HEK293 (cell line): ENCODE measurements around the gene ZNF326.

Source experiments
- CTCF ChIA-PET: fragments of 350-600 bp; formaldehyde crosslinking; extraction: SDS; loops from one replicate; lab custom pipeline; 2021; ENCODE audit warnings: antibody characterized with exemption; lab: Yijun Ruan, JAX
- POLR2A ChIA-PET: fragments of 300-600 bp; formaldehyde crosslinking; extraction: SDS; loops from one replicate; lab custom pipeline; 2020; ENCODE audit warnings: antibody characterized with exemption, inconsistent platforms; lab: Yijun Ruan, JAX
- H3K27ac ChIP-seq: fragments of 200-500 bp; sonication (Bioruptor generic); 2 replicates; pipeline ENCODE4 v1.5.1; 2014; ENCODE audit warnings: low read depth, low read length, control low read depth, inconsistent platforms; ENCODE audit errors: extremely low read depth
- H3K36me3 ChIP-seq, 2 experiments: fragments of 200-500 bp in 1 of 2; sonication (Bioruptor generic) in 1 of 2; 1 replicate in 1 of 2; 2 replicates in 1 of 2; pipeline ENCODE4 v1.5.1; 2014 to 2017; ENCODE audit warnings: inconsistent platforms in 2 of 2, low read length in 2 of 2; ENCODE audit not compliant: control insufficient read depth in 2 of 2, insufficient read depth in 1 of 2
- H3K4me1 ChIP-seq: fragments of 200-500 bp; sonication (Bioruptor generic); 2 replicates; pipeline ENCODE4 v1.5.1; 2014; ENCODE audit warnings: mild to moderate bottlenecking, low read length, inconsistent platforms; ENCODE audit not compliant: control insufficient read depth, insufficient read depth
- H3K4me3 ChIP-seq: 2 replicates; pipeline ENCODE4 v1.5.1; 2011; ENCODE audit warnings: low read depth, mild to moderate bottlenecking, control low read depth, low read length, moderate library complexity
- H3K9me3 ChIP-seq: fragments of 200-500 bp; sonication (Bioruptor generic); 2 replicates; pipeline ENCODE4 v1.5.1; 2014; ENCODE audit warnings: low read depth, low read length, inconsistent platforms; ENCODE audit not compliant: control insufficient read depth, insufficient read depth
- BCL11B ChIP-seq: fragments of 450-650 bp; formaldehyde crosslinking; IDR thresholded peaks from 2 replicates; pipeline ENCODE4 v1.5.1; 2016; ENCODE audit warnings: low read depth, missing biosample characterization, missing genetic modification characterization
- IKZF3 ChIP-seq: fragments of 450-650 bp; IDR thresholded peaks from 2 replicates; pipeline ENCODE4 v1.5.0; 2018; ENCODE audit warnings: missing biosample characterization, mild to moderate bottlenecking, missing genetic modification characterization, moderate library complexity
- SP2 ChIP-seq: fragments of 450-650 bp; formaldehyde crosslinking; IDR thresholded peaks from 2 replicates; pipeline ENCODE4 v1.5.1; 2016; ENCODE audit warnings: missing biosample characterization, missing genetic modification characterization
- SP3 ChIP-seq: fragments of 450-650 bp; formaldehyde crosslinking; IDR thresholded peaks from 2 replicates; pipeline ENCODE4 v1.5.1; 2016; ENCODE audit warnings: missing biosample characterization, missing genetic modification characterization
- ZBTB21 ChIP-seq: fragments of 450-650 bp; formaldehyde crosslinking; IDR thresholded peaks from 2 replicates; pipeline ENCODE4 v1.5.1; 2017; ENCODE audit warnings: missing biosample characterization, missing genetic modification characterization
- ZFHX2 ChIP-seq: fragments of 450-650 bp; formaldehyde crosslinking; conservative IDR thresholded peaks from 2 replicates; pipeline ENCODE4 v1.5.1; 2016; ENCODE audit warnings: missing biosample characterization, missing genetic modification characterization
- ZIC2 ChIP-seq: fragments of 450-650 bp; formaldehyde crosslinking; IDR thresholded peaks from 2 replicates; pipeline ENCODE4 v1.5.1; 2016; ENCODE audit warnings: missing biosample characterization, missing genetic modification characterization
- ZNF133 ChIP-seq: fragments of 450-650 bp; formaldehyde crosslinking; IDR thresholded peaks from 2 replicates; pipeline ENCODE4 v1.5.1; 2016; ENCODE audit warnings: missing biosample characterization, missing genetic modification characterization
- ZNF155 ChIP-seq: fragments of 450-650 bp; formaldehyde crosslinking; IDR thresholded peaks from 2 replicates; pipeline ENCODE4 v1.5.1; 2016; ENCODE audit warnings: missing biosample characterization, missing genetic modification characterization
- ZNF202 ChIP-seq: fragments of 450-650 bp; formaldehyde crosslinking; IDR thresholded peaks from 2 replicates; pipeline ENCODE4 v1.5.1; 2016; ENCODE audit warnings: missing biosample characterization, missing genetic modification characterization, borderline replicate concordance
- ZNF311 ChIP-seq: fragments of 450-650 bp; formaldehyde crosslinking; IDR thresholded peaks from 2 replicates; pipeline ENCODE4 v1.5.1; 2017; ENCODE audit warnings: missing biosample characterization, missing genetic modification characterization, borderline replicate concordance
- ZNF350 ChIP-seq: fragments of 450-650 bp; formaldehyde crosslinking; IDR thresholded peaks from 2 replicates; pipeline ENCODE4 v1.5.0; 2017; ENCODE audit warnings: missing biosample characterization, mild to moderate bottlenecking, missing genetic modification characterization
- ZNF423 ChIP-seq: fragments of 450-650 bp; formaldehyde crosslinking; IDR thresholded peaks from 2 replicates; pipeline ENCODE4 v1.5.1; 2016; ENCODE audit warnings: missing biosample characterization, missing genetic modification characterization
- ZNF670 ChIP-seq: fragments of 450-650 bp; formaldehyde crosslinking; IDR thresholded peaks from 2 replicates; pipeline ENCODE4 v1.5.1; 2016; ENCODE audit warnings: missing biosample characterization, missing genetic modification characterization, low read depth
- ZNF785 ChIP-seq: fragments of 450-650 bp; formaldehyde crosslinking; IDR thresholded peaks from 2 replicates; pipeline ENCODE4 v1.5.1; 2016; ENCODE audit warnings: missing biosample characterization, missing genetic modification characterization
- ZNF791 ChIP-seq: fragments of 450-650 bp; formaldehyde crosslinking; IDR thresholded peaks from 2 replicates; pipeline ENCODE4 v1.5.1; 2016; ENCODE audit warnings: missing biosample characterization, missing genetic modification characterization
- TF ChIP-seq, protein P1 (sequence below): fragments of 450-650 bp; formaldehyde crosslinking; IDR thresholded peaks from 2 replicates; pipeline ENCODE4 v1.5.1; 2016; ENCODE audit warnings: missing biosample characterization, missing genetic modification characterization
- TF ChIP-seq, protein P2 (sequence below): fragments of 450-650 bp; formaldehyde crosslinking; IDR thresholded peaks from 2 replicates; pipeline ENCODE4 v1.5.1; 2016; ENCODE audit warnings: missing biosample characterization, missing genetic modification characterization
- TF ChIP-seq, protein P3 (sequence below): fragments of 450-650 bp; formaldehyde crosslinking; IDR thresholded peaks from 2 replicates; pipeline ENCODE4 v1.5.1; 2016; ENCODE audit warnings: missing biosample characterization, missing genetic modification characterization, borderline replicate concordance
- TF ChIP-seq, protein P4 (sequence below): fragments of 450-650 bp; formaldehyde crosslinking; IDR thresholded peaks from 2 replicates; pipeline ENCODE4 v1.5.1; 2016; ENCODE audit warnings: missing biosample characterization, missing genetic modification characterization
- TF ChIP-seq, protein P5 (sequence below): fragments of 450-650 bp; formaldehyde crosslinking; conservative IDR thresholded peaks from 2 replicates; pipeline ENCODE4 v1.5.1; 2016; ENCODE audit warnings: low read depth, missing biosample characterization, missing genetic modification characterization

Gene ZNF326

DNA sequence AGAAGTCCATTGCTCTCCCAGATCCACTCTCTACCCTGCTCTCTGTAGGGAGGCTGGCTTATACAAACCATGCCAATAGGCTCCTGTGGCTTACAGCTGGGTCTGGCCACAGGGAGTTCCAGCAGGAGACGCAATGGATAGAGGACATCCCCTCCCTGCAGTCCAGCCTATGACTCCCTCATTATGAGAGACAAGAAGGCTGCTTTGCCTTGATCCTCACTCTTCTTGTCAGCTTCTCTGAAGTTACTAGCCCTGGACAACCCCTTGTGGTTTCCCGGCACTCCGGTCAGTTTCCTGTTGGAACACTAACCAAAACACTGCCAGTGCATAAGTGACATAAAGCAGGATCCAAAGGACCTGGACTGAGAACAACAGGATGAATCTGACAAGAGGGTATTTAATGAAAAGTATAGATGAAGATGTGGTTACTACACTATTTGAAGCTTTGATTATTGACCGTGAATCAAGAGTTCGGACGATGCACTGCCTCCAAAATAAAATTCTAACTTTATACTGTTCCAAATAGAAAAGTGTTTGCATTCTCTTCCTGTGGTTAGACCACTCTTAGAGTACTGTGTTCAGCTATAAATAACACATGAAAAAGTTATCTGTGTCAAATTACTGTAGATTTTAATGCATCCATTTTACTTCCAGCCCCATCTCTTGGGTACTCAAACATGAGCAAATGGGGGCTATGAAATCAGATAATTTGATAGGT, 32.7 kb upstream of the ZNF326 start:
- Histone ChIP-seq H3K4me1 (no peaks in the 10 kb centered on the region), H3K36me3 (no peaks in the 10 kb centered on the region), H3K9me3 (no peaks in the 10 kb centered on the region)
- CTCF ChIA-PET = interaction anchor here (0.6 to 1.5 kb wide), 5 partner anchors 8 to 855 kb away, joined by 3 to 7 read pairs (median 3); no protein-coding TSS in a partner anchor
- POLR2A ChIA-PET = no interaction called here
- no peak for TF ChIP-seq ZNF423 (tag by site-specific recombination)
- TF ChIP-seq ZNF350 (tag by site-specific recombination) = no peak
- peak; percentile 53; the same call in 1 of the 2 replicates for TF ChIP-seq ZIC2 (tag by site-specific recombination)
- TF ChIP-seq ZNF202 (tag by site-specific recombination) = no peak
- TF ChIP-seq, all 188 proteins: peak for 1
- Histone ChIP-seq H3K4me3 (no peak overlapping the region), H3K27ac (no peak overlapping the region)

DNA sequence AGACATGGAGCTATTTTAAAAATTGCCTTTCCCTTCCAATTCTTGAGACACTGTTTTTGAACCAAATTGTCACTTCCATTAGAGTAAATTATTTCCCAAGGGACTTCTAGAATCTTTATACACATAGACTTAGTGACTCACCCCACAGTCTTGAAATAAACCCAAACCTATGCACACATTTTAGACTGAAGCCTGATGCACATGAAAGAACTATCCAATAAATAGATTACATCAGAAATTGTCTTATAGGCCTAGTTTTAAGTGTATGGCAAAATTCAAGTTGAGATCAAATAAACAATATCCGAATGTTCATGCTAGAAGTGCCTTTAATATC, 32.2 kb upstream of the ZNF326 start:
- POLR2A ChIA-PET = no interaction called here
- H3K9me3 ChIP-seq = no peaks in the 10 kb centered on the region
- H3K27ac ChIP-seq = no peak overlapping the region
- TF ChIP-seq, protein P1, sequence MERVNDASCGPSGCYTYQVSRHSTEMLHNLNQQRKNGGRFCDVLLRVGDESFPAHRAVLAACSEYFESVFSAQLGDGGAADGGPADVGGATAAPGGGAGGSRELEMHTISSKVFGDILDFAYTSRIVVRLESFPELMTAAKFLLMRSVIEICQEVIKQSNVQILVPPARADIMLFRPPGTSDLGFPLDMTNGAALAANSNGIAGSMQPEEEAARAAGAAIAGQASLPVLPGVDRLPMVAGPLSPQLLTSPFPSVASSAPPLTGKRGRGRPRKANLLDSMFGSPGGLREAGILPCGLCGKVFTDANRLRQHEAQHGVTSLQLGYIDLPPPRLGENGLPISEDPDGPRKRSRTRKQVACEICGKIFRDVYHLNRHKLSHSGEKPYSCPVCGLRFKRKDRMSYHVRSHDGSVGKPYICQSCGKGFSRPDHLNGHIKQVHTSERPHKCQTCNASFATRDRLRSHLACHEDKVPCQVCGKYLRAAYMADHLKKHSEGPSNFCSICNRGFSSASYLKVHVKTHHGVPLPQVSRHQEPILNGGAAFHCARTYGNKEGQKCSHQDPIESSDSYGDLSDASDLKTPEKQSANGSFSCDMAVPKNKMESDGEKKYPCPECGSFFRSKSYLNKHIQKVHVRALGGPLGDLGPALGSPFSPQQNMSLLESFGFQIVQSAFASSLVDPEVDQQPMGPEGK = no peak
- TF ChIP-seq, protein P2, sequence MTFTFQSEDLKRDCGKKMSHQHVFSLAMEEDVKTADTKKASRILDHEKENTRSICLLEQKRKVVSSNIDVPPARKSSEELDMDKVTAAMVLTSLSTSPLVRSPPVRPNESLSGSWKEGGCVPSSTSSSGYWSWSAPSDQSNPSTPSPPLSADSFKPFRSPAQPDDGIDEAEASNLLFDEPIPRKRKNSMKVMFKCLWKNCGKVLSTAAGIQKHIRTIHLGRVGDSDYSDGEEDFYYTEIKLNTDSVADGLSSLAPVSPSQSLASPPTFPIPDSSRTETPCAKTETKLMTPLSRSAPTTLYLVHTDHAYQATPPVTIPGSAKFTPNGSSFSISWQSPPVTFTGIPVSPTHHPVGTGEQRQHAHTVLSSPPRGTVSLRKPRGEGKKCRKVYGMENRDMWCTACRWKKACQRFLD (tag by site-specific recombination) = no peak
- TF ChIP-seq ZNF155 (tag by site-specific recombination) (no peak), SP3 (tag by site-specific recombination) (no peak), ZNF791 (tag by site-specific recombination) (no peak), BCL11B (tag by site-specific recombination) (no peak), ZNF785 (tag by site-specific recombination) (no peak), IKZF3 (no peak), ZNF311 (no peak), ZFHX2 (tag by site-specific recombination) (no peak), SP2 (tag by site-specific recombination) (no peak), ZNF133 (tag by site-specific recombination) (no peak), ZBTB21 (no peak), ZNF670 (tag by site-specific recombination) (no peak)
- TF ChIP-seq, protein P3, sequence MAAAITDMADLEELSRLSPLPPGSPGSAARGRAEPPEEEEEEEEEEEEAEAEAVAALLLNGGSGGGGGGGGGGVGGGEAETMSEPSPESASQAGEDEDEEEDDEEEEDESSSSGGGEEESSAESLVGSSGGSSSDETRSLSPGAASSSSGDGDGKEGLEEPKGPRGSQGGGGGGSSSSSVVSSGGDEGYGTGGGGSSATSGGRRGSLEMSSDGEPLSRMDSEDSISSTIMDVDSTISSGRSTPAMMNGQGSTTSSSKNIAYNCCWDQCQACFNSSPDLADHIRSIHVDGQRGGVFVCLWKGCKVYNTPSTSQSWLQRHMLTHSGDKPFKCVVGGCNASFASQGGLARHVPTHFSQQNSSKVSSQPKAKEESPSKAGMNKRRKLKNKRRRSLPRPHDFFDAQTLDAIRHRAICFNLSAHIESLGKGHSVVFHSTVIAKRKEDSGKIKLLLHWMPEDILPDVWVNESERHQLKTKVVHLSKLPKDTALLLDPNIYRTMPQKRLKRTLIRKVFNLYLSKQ (tag by site-specific recombination) = no peak
- TF ChIP-seq, protein P4, sequence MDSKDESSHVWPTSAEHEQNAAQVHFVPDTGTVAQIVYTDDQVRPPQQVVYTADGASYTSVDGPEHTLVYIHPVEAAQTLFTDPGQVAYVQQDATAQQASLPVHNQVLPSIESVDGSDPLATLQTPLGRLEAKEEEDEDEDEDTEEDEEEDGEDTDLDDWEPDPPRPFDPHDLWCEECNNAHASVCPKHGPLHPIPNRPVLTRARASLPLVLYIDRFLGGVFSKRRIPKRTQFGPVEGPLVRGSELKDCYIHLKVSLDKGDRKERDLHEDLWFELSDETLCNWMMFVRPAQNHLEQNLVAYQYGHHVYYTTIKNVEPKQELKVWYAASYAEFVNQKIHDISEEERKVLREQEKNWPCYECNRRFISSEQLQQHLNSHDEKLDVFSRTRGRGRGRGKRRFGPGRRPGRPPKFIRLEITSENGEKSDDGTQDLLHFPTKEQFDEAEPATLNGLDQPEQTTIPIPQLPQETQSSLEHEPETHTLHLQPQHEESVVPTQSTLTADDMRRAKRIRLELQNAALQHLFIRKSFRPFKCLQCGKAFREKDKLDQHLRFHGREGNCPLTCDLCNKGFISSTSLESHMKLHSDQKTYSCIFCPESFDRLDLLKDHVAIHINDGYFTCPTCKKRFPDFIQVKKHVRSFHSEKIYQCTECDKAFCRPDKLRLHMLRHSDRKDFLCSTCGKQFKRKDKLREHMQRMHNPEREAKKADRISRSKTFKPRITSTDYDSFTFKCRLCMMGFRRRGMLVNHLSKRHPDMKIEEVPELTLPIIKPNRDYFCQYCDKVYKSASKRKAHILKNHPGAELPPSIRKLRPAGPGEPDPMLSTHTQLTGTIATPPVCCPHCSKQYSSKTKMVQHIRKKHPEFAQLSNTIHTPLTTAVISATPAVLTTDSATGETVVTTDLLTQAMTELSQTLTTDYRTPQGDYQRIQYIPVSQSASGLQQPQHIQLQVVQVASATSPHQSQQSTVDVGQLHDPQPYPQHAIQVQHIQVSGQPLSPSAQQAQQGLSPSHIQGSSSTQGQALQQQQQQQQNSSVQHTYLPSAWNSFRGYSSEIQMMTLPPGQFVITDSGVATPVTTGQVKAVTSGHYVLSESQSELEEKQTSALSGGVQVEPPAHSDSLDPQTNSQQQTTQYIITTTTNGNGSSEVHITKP (tag by site-specific recombination) = no peak
- TF ChIP-seq, protein P5, sequence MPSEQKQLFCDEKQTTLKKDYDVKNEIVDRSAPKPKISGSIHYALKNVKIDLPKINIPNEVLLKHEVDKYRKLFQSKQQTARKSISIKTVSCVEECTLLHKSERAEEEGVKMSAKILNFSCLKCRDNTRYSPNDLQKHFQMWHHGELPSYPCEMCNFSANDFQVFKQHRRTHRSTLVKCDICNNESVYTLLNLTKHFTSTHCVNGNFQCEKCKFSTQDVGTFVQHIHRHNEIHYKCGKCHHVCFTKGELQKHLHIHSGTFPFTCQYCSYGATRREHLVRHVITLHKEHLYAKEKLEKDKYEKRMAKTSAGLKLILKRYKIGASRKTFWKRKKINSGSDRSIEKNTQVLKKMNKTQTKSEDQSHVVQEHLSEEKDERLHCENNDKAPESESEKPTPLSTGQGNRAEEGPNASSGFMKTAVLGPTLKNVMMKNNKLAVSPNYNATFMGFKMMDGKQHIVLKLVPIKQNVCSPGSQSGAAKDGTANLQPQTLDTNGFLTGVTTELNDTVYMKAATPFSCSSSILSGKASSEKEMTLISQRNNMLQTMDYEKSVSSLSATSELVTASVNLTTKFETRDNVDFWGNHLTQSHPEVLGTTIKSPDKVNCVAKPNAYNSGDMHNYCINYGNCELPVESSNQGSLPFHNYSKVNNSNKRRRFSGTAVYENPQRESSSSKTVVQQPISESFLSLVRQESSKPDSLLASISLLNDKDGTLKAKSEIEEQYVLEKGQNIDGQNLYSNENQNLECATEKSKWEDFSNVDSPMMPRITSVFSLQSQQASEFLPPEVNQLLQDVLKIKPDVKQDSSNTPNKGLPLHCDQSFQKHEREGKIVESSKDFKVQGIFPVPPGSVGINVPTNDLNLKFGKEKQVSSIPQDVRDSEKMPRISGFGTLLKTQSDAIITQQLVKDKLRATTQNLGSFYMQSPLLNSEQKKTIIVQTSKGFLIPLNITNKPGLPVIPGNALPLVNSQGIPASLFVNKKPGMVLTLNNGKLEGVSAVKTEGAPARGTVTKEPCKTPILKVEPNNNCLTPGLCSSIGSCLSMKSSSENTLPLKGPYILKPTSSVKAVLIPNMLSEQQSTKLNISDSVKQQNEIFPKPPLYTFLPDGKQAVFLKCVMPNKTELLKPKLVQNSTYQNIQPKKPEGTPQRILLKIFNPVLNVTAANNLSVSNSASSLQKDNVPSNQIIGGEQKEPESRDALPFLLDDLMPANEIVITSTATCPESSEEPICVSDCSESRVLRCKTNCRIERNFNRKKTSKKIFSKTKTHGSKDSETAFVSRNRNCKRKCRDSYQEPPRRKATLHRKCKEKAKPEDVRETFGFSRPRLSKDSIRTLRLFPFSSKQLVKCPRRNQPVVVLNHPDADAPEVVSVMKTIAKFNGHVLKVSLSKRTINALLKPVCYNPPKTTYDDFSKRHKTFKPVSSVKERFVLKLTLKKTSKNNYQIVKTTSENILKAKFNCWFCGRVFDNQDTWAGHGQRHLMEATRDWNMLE = no peak
- H3K4me3 ChIP-seq = no peak overlapping the region
- no peaks in the 10 kb centered on the region for H3K36me3 ChIP-seq
- H3K4me1 ChIP-seq = no peaks in the 10 kb centered on the region
- CTCF ChIA-PET = interaction anchor here (0.6 to 1.5 kb wide), 4 partner anchors 9 to 856 kb away, joined by 3 to 7 read pairs (median 4); no protein-coding TSS in a partner anchor
